Keratinocyte (primary cell): ENCODE results near the gene HVCN1.
"Not testable (repeated sequence)": the region's sequence is repeated elsewhere in the genome, so short reads cannot be mapped to it uniquely, and the experiment has no call there.

Experiments
- EZH2 ChIP-seq: IDR thresholded peaks from one replicate; pipeline ENCODE4 v1.6.1; 2012; ENCODE audit warnings: inconsistent platforms, mild to moderate bottlenecking, low read length, moderate library complexity
- TF ChIP-seq, protein P1 (sequence below), 3 experiments: IDR thresholded peaks in 1 of 3; conservative IDR thresholded peaks in 1 of 3; optimal IDR thresholded peaks in 1 of 3; 2 replicates in 2 of 3; 3 replicates in 1 of 3; pipeline versions ENCODE3 to v1.5.1; 2011; ENCODE audit warnings: low read length in 3 of 3, mild to moderate bottlenecking in 3 of 3, moderate library complexity in 2 of 3, control low read depth in 1 of 3, inconsistent platforms in 1 of 3; ENCODE audit not compliant: insufficient read depth in 2 of 3; ENCODE audit errors: extremely low read depth in 1 of 3

DNA sequence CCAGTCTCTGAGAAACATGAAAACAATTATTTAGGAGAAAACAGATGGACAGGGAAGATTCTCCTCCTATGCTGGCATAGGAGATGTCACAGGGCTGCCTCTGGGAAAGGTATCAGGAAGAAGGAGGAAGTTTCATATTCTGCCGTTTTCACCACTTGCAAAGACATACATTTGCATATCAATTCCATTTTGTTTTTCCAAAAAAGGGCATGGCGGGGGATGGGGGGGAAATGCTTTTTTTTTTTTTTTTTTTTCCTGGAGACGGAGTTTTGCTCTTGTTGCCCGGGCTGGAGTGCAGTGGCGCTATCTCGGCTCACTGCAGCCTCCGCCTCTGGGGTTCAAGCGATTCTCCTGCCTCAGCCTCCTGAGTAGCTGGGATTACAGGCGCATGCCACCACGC lies 34.7 kb downstream of the HVCN1 start:
- TF ChIP-seq, protein P1, sequence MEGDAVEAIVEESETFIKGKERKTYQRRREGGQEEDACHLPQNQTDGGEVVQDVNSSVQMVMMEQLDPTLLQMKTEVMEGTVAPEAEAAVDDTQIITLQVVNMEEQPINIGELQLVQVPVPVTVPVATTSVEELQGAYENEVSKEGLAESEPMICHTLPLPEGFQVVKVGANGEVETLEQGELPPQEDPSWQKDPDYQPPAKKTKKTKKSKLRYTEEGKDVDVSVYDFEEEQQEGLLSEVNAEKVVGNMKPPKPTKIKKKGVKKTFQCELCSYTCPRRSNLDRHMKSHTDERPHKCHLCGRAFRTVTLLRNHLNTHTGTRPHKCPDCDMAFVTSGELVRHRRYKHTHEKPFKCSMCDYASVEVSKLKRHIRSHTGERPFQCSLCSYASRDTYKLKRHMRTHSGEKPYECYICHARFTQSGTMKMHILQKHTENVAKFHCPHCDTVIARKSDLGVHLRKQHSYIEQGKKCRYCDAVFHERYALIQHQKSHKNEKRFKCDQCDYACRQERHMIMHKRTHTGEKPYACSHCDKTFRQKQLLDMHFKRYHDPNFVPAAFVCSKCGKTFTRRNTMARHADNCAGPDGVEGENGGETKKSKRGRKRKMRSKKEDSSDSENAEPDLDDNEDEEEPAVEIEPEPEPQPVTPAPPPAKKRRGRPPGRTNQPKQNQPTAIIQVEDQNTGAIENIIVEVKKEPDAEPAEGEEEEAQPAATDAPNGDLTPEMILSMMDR (optimal IDR thresholded peaks at IDR 0.05 in 1 of 3, IDR thresholded peaks at IDR 0.05 in 1 of 3, conservative IDR thresholded peaks at IDR 0.05 in 1 of 3; ENCODE audit: extremely low read depth in 1 of 3, insufficient read depth in 2 of 3, low read length in 3 of 3): not testable (repeated sequence)
- TF ChIP-seq EZH2: not testable (repeated sequence)
